GM12878 (cell line): Measurements from ENCODE around the gene MID1. TPM values are rescaled to one million over a fixed set of nuclear protein-coding genes. Genes with fewer than 3 reads are reported as not detected.

Experiments
- ATAC-seq: fragments of 200-7000 bp; cut with Tn5 transposase; 3 replicates; pipeline ENCODE4 v1.9.1; 2020; ENCODE audit warnings: mild to moderate bottlenecking, moderate library complexity
- BruUV-seq: library from RNA; stranded (reverse); fragments of 400-500 nt; replicated peaks from 2 replicates; lab custom pipeline; 2021; lab: Mats Ljungman, UMichigan
- CTCF ChIA-PET: fragments of 300-600 bp; sonication (Branson Sonifier 250); formaldehyde crosslinking; extraction: SDS; loops from one replicate; lab custom pipeline; 2021; ENCODE audit warnings: inconsistent platforms; lab: Yijun Ruan, JAX
- POLR2A ChIA-PET: fragments of 350-600 bp; formaldehyde crosslinking; extraction: SDS; loops from one replicate; lab custom pipeline; 2021; ENCODE audit warnings: inconsistent platforms; lab: Charles Lee
- RAD21 ChIA-PET: fragments of 300-600 bp; sonication (Branson Sonifier 250); formaldehyde crosslinking; loops from one replicate; lab custom pipeline; 2023; ENCODE audit warnings: antibody characterized with exemption; ENCODE audit not compliant: unreplicated experiment; lab: Charles Lee
- SMC1A ChIA-PET: fragments of 300-600 bp; sonication (Branson Sonifier 250); formaldehyde crosslinking; loops from one replicate; lab custom pipeline; 2023; ENCODE audit not compliant: unreplicated experiment, uncharacterized antibody; lab: Charles Lee
- DNase-seq: peaks from one replicate; pipeline ENCODE4 v3.0.0-alpha.2; 2011; ENCODE audit warnings: low read depth, low spot score
- FAIRE-seq: peaks from 3 replicates; lab custom pipeline; 2011; peaks lifted over from hg19 to GRCh38; lab: Jason Lieb, UNC
- H2AFZ ChIP-seq: 2 replicates; pipeline ENCODE4 v1.6.0; 2011; ENCODE audit warnings: low read depth, low read length, control low read depth; ENCODE audit not compliant: control insufficient read depth
- H3K27ac ChIP-seq: 2 replicates; pipeline ENCODE4 v1.5.1; 2011; ENCODE audit warnings: control low read depth; ENCODE audit not compliant: control insufficient read depth, insufficient read depth
- H3K27me3 ChIP-seq, 2 experiments: replicated peaks in 1 of 2; 2 replicates each; pipeline versions ENCODE4 v1.6.0 to v1.6.1; 2011; ENCODE audit warnings: low read length in 1 of 2; ENCODE audit not compliant: control insufficient read depth in 2 of 2, insufficient read depth in 2 of 2
- H3K36me3 ChIP-seq, 2 experiments: 2 replicates each; pipeline ENCODE4 v1.5.1; 2011; ENCODE audit warnings: low read length in 1 of 2; ENCODE audit not compliant: control insufficient read depth in 2 of 2, insufficient read depth in 2 of 2
- H3K4me1 ChIP-seq: 2 replicates; pipeline ENCODE4 v1.6.1; 2011; ENCODE audit warnings: mild to moderate bottlenecking, low read length, moderate library complexity, mixed read lengths; ENCODE audit not compliant: control insufficient read depth, insufficient read depth
- H3K4me2 ChIP-seq: 2 replicates; pipeline ENCODE4 v1.6.0; 2011; ENCODE audit warnings: control low read depth; ENCODE audit not compliant: control insufficient read depth, insufficient read depth
- H3K4me3 ChIP-seq: fragments of 200-600 bp; sonication (generic); 2 replicates; pipeline ENCODE4 v1.5.1; 2016
- H3K79me2 ChIP-seq: 2 replicates; pipeline ENCODE4 v1.6.0; 2011; ENCODE audit warnings: low read length; ENCODE audit not compliant: control insufficient read depth, insufficient read depth
- H3K9ac ChIP-seq: 2 replicates; pipeline ENCODE4 v1.8.0; 2011; ENCODE audit warnings: low read length, control low read depth, mixed read lengths; ENCODE audit not compliant: control insufficient read depth, insufficient read depth
- H3K9me3 ChIP-seq: replicated peaks from 3 replicates; pipeline ENCODE4 v1.5.1; 2011; ENCODE audit warnings: mild to moderate bottlenecking, low read length; ENCODE audit not compliant: control insufficient read depth, insufficient read depth
- H4K20me1 ChIP-seq: 2 replicates; pipeline ENCODE4 v1.6.0; 2011; ENCODE audit not compliant: control insufficient read depth, insufficient read depth
- ATF7 ChIP-seq: fragments of 450-650 bp; IDR thresholded peaks from 2 replicates; pipeline ENCODE4 v1.6.1; 2016; ENCODE audit warnings: low read depth, mild to moderate bottlenecking
- RUNX3 ChIP-seq: IDR thresholded peaks from 2 replicates; pipeline ENCODE4 v1.6.1; 2012; ENCODE audit warnings: low read length, inconsistent platforms
- TCF12 ChIP-seq: IDR thresholded peaks from 2 replicates; pipeline ENCODE4 v1.6.1; 2011; ENCODE audit warnings: low read depth, mild to moderate bottlenecking, low read length
- USF2 ChIP-seq: IDR thresholded peaks from 2 replicates; pipeline ENCODE4 v1.6.1; 2011; ENCODE audit warnings: low read depth, low read length, improper control_type of control experiment, borderline replicate concordance
- ZBTB40 ChIP-seq: fragments of 450-650 bp; IDR thresholded peaks from 2 replicates; pipeline ENCODE4 v1.6.1; 2016; ENCODE audit warnings: mild to moderate bottlenecking, moderate library complexity, borderline replicate concordance
- ZNF217 ChIP-seq: fragments of 450-650 bp; IDR thresholded peaks from 2 replicates; pipeline ENCODE4 v1.6.1; 2017; ENCODE audit warnings: antibody characterized with exemption, mild to moderate bottlenecking
- ZNF274 ChIP-seq: IDR thresholded peaks from one replicate; pipeline ENCODE4 v1.8.0; 2011; ENCODE audit not compliant: insufficient read length, insufficient read depth
- WGBS: methylation state at CpG from one replicate; pipeline ENCODE4 v1.1.6; 2016; ENCODE audit warnings: low lambda C conversion rate; ENCODE audit not compliant: insufficient replicate concordance, insufficient coverage; ENCODE audit errors: missing lambda C conversion rate; 5-methylcytosine and 5-hydroxymethylcytosine counted together
- in situ Hi-C: fragments of 300-500 bp; cut with MboI; formaldehyde crosslinking; loops from 9 replicates; pipeline ENCODE4 v1.14.3; 2018; ENCODE audit warnings: mixed read lengths
- intact Hi-C: fragments of 100-400 bp; cut with micrococcal nuclease; formaldehyde crosslinking; loops from one replicate; pipeline ENCODE4 v1.14.2; 2022; ENCODE audit not compliant: unreplicated experiment
- polyA plus RNA-seq, 11 experiments: library from polyadenylated mRNA; depleted of rRNA in 4 of 11; unstranded in 6 of 11; stranded (reverse) in 5 of 11; fragments of >200 nt; fragmentation: Nextera tagmentation in 4 of 11; fragmentation: Illumina TruSeq in 1 of 11; extraction: Ambion mirVana in 4 of 11; extraction: Trizol in 1 of 11; gene quantifications; 1 replicate in 1 of 11; 2 replicates in 10 of 11; pipeline versions ENCODE4 v1.2.1 to v1.2.3, GENCODE V29; 2011 to 2016; ENCODE audit warnings: inconsistent platforms in 2 of 11, missing spikeins in 2 of 11, low read depth in 1 of 11
- total RNA-seq, 4 experiments: library from RNA; depleted of rRNA in 3 of 4; stranded (reverse); fragments of >200 nt in 3 of 4; fragmentation: Illumina TruSeq in 1 of 4; extraction: Trizol in 1 of 4; gene quantifications; 2 replicates each; pipeline versions ENCODE4 v1.2.1 to v1.2.3, GENCODE V29; 2013 to 2021

Gene MID1
- total and polyA plus RNA-seq, 10 of the 15 experiments (the other 5 are each of a cell fraction or from before 2014, with no cell fraction given): 0.04 to 0.51 (median 0.14) TPM; not detected in 1

- Histone ChIP-seq H3K4me2 (no peak overlapping the region), H3K9ac (no peak overlapping the region), H3K27ac (no peak overlapping the region), H3K27me3 (no peaks in the 10 kb centered on the region; a peak in 1 of 4 replicates), H2AFZ (no peak overlapping the region), H3K9me3 (no peaks in the 10 kb centered on the region), H3K4me1 (no peaks in the 10 kb centered on the region), H3K36me3 (no peaks in the 10 kb centered on the region), H4K20me1 (no peaks in the 10 kb centered on the region), H3K79me2 (no peaks in the 10 kb centered on the region), H3K4me3 (no peak overlapping the region)
- BruUV-seq: no TSS peak
- in situ Hi-C loops (no loop called here), intact Hi-C loops (no loop called here)
- 1% methylated on average over 4 of the region's 4 CpGs for WGBS
- ATAC-seq: no peak
- DNase-seq: no peak
- ChIA-PET SMC1A (no interaction called here), CTCF (no interaction called here), POLR2A (no interaction called here), RAD21 (no interaction called here)
- TF ChIP-seq USF2 (no peak), ZNF217 (no peak), ZNF274 (no peak), ATF7 (no peak)
- FAIRE-seq: no peak
Observed at GRCh38 chrX:10447564-10448214, 172.7 kb downstream of the MID1 start.

- Histone ChIP-seq H3K36me3 (no peaks in the 10 kb centered on the region), H3K4me2 (no peak overlapping the region), H2AFZ (no peak overlapping the region), H3K79me2 (no peaks in the 10 kb centered on the region), H3K27me3 (no peaks in the 10 kb centered on the region; a peak in 1 of 4 replicates), H3K4me3 (no peak overlapping the region), H3K9ac (no peak overlapping the region), H3K4me1 (no peaks in the 10 kb centered on the region), H4K20me1 (no peaks in the 10 kb centered on the region), H3K9me3 (no peaks in the 10 kb centered on the region), H3K27ac (no peak overlapping the region)
- no peak for FAIRE-seq
- WGBS: 3% methylated on average over 2 of the region's 2 CpGs
- ChIA-PET POLR2A (no interaction called here), SMC1A (no interaction called here), CTCF (no interaction called here), RAD21 (no interaction called here)
- BruUV-seq: no TSS peak
- in situ Hi-C loops: no loop called here
- no peak for DNase-seq
- ATAC-seq: no peak
- intact Hi-C loops: no loop called here
- TF ChIP-seq RUNX3 (no peak), TCF12 (no peak), ZBTB40 (peak; percentile 51)
Observed at GRCh38 chrX:10444204-10444603, 176.2 kb downstream of the MID1 start.
